Activated CD4-positive, alpha-beta T cell treated with anti-CD3 and anti-CD28 coated beads, Interleukin-2, amount 10 ng/mL, durations not matched to agents 7 days and 5 days (primary cell): ENCODE results near the gene DUOXA2. TPM values are rescaled to one million over a fixed set of nuclear protein-coding genes. Genes with fewer than 3 reads are reported as not detected.

Experiments
- CTCF ChIA-PET: fragments of 350-600 bp; sonication (Branson Sonifier 250); formaldehyde crosslinking; loops from one replicate; lab custom pipeline; 2021; ENCODE audit warnings: antibody characterized with exemption; lab: Charles Lee
- POLR2A ChIA-PET: fragments of 350-600 bp; sonication (Branson Sonifier 250); formaldehyde crosslinking; loops from one replicate; lab custom pipeline; 2021; ENCODE audit warnings: antibody characterized with exemption; lab: Charles Lee
- DNase-seq: peaks from one replicate; pipeline ENCODE4 v3.0.0-alpha.2; 2020
- H3K27ac Mint-ChIP-seq: one replicate; pipeline ENCODE4 v1.8.0; 2021; ENCODE audit warnings: mild to moderate bottlenecking, moderate library complexity, mixed read lengths
- H3K27me3 Mint-ChIP-seq: one replicate; pipeline ENCODE4 v1.8.0; 2021; ENCODE audit warnings: mixed read lengths
- H3K36me3 Mint-ChIP-seq: one replicate; pipeline ENCODE4 v1.8.0; 2021; ENCODE audit warnings: low read depth, mixed read lengths
- H3K4me1 Mint-ChIP-seq: one replicate; pipeline ENCODE4 v1.8.0; 2021; ENCODE audit warnings: mixed read lengths
- H3K4me3 Mint-ChIP-seq: one replicate; pipeline ENCODE4 v1.8.0; 2021; ENCODE audit warnings: mild to moderate bottlenecking, moderate library complexity, mixed read lengths
- H3K9me3 Mint-ChIP-seq: one replicate; pipeline ENCODE4 v1.8.0; 2021; ENCODE audit warnings: mixed read lengths
- total RNA-seq, 2 experiments: library from RNA; stranded (reverse); gene quantifications; one replicate each; pipeline ENCODE4 v1.2.3, GENCODE V29; 2021

The DUOXA2 gene
- total RNA-seq, 2 experiments from 2014 or later = not detected

GRCh38 chr15:45150481-45150880 lies 36.4 kb downstream of the DUOXA2 start:
- Mint-ChIP-seq H3K4me3 (no peak overlapping the region), H3K27me3 (no peaks in the 10 kb centered on the region), H3K27ac (no peak overlapping the region), H3K9me3 (no peaks in the 10 kb centered on the region), H3K36me3 (no peaks in the 10 kb centered on the region), H3K4me1 (no peaks in the 10 kb centered on the region)
- ChIA-PET POLR2A (no interaction called here), CTCF (interaction anchor here (0.6 to 1.7 kb wide), 4 partner anchors 11 to 685 kb away, joined by 3 to 6 read pairs (median 5); no protein-coding TSS in a partner anchor)
- DNase-seq = no peak

DNA sequence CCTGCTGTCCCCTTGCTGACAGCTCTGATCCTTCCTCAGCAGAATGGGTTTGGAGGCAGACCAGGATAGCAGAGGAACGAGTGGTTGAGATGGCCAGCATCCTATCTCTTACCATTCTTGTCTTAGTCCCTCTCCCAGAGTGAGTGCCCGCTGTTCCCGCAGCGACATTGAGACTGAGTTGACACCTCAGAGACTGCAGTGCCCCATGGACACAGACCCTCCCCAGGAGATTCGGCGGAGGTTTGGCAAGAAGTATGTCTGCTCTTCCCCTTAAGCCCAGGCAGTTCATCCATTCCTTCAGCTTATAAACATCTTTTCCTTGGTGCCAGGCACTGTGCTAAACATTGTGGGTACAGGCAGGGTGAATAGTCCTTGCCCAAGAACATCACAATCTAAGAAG lies 36.9 kb downstream of the DUOXA2 start:
- ChIA-PET POLR2A (no interaction called here), CTCF (interaction anchor here (1.1 to 1.7 kb wide), 3 partner anchors 13 to 33 kb away, joined by 4 to 6 read pairs (median 5); no protein-coding TSS in a partner anchor)
- no peak overlapping the region for H3K27ac Mint-ChIP-seq
- no peaks in the 10 kb centered on the region for H3K36me3 Mint-ChIP-seq
- H3K4me1 Mint-ChIP-seq = no peaks in the 10 kb centered on the region
- no peak overlapping the region for H3K4me3 Mint-ChIP-seq
- no peak for DNase-seq
- H3K27me3 Mint-ChIP-seq = no peaks in the 10 kb centered on the region
- no peaks in the 10 kb centered on the region for H3K9me3 Mint-ChIP-seq

GRCh38 chr15:45151998-45152828 lies 38.1 kb downstream of the DUOXA2 start:
- no peaks in the 10 kb centered on the region for H3K4me1 Mint-ChIP-seq
- ChIA-PET POLR2A (no interaction called here), CTCF (interaction anchor here (1.4 kb wide), 1 partner anchor 34 kb away, joined by 5 read pairs; no protein-coding TSS in a partner anchor)
- no peaks in the 10 kb centered on the region for H3K36me3 Mint-ChIP-seq
- no peak overlapping the region for H3K27ac Mint-ChIP-seq
- no peaks in the 10 kb centered on the region for H3K27me3 Mint-ChIP-seq
- H3K4me3 Mint-ChIP-seq = no peak overlapping the region
- no peaks in the 10 kb centered on the region for H3K9me3 Mint-ChIP-seq
- no peak for DNase-seq

- Mint-ChIP-seq H3K9me3 (no peaks in the 10 kb centered on the region), H3K4me3 (no peak overlapping the region), H3K4me1 (no peaks in the 10 kb centered on the region), H3K36me3 (no peaks in the 10 kb centered on the region), H3K27ac (no peak overlapping the region), H3K27me3 (no peaks in the 10 kb centered on the region)
- ChIA-PET CTCF (interaction anchor here (0.7 to 1.1 kb wide), 4 partner anchors 12 to 18 kb away, joined by 3 to 4 read pairs (median 4); no protein-coding TSS in a partner anchor), POLR2A (no interaction called here)
- no peak for DNase-seq
These were observed 41.6 kb downstream of the DUOXA2 start for GRCh38 chr15:45155739-45156138.

DNA sequence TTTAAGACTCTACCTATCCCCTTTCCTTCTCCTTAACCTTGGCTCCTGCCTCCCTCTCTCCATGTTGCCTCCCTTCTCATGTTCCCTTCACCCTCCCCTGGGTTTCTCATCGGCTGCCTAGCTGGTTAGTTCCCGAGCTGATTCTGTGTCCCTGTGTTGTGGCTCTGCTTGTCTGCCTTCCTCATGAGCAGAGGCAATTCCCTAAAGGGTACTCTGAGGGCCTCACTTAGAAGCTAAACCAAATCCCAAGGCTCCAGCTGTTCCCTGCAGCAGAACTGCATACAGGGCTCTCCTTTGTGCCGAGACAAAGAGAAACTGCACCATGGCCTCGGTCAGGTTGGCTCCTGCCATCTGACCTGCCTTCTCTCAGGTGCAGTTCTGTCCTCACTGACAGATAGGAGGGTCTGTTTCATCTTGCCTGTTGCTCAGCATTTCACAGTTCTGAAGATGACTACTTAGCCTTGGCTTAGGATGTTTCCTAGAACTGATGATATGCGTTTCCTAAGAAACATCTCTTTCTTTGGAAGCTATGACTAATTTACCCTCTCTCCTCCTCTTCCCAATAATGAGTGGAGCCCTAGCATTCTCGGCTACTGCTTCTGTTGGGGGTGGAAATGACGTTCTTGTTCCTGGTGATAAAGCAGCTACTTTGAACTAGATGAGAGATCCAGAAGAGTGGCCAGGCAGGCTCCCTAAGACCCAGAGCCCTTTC lies 42.8 kb downstream of the DUOXA2 start:
- no peak for DNase-seq
- H3K27ac Mint-ChIP-seq = no peak overlapping the region
- no peaks in the 10 kb centered on the region for H3K36me3 Mint-ChIP-seq

GRCh38 chr15:45157974-45158373 lies 43.8 kb downstream of the DUOXA2 start:
- POLR2A ChIA-PET = no interaction called here
- H3K27ac Mint-ChIP-seq = no peak overlapping the region
- DNase-seq = no peak
- H3K4me1 Mint-ChIP-seq = peaks cover 1% of the 10 kb centered on the region
- no peaks in the 10 kb centered on the region for H3K9me3 Mint-ChIP-seq
- no peaks in the 10 kb centered on the region for H3K36me3 Mint-ChIP-seq
- CTCF ChIA-PET = interaction anchor here (2.4 kb wide), 1 partner anchor 40 kb away, joined by 7 read pairs; no protein-coding TSS in a partner anchor
- no peak overlapping the region for H3K4me3 Mint-ChIP-seq
- H3K27me3 Mint-ChIP-seq = no peaks in the 10 kb centered on the region

More for the DNA sequence above, 42.8 kb downstream of the DUOXA2 start:
- Mint-ChIP-seq H3K4me3 (no peak overlapping the region), H3K9me3 (no peaks in the 10 kb centered on the region), H3K27me3 (no peaks in the 10 kb centered on the region), H3K4me1 (no peaks in the 10 kb centered on the region)
- ChIA-PET POLR2A (no interaction called here), CTCF (interaction anchor here (2.4 kb wide), 1 partner anchor 39 kb away, joined by 7 read pairs; no protein-coding TSS in a partner anchor)

DNA sequence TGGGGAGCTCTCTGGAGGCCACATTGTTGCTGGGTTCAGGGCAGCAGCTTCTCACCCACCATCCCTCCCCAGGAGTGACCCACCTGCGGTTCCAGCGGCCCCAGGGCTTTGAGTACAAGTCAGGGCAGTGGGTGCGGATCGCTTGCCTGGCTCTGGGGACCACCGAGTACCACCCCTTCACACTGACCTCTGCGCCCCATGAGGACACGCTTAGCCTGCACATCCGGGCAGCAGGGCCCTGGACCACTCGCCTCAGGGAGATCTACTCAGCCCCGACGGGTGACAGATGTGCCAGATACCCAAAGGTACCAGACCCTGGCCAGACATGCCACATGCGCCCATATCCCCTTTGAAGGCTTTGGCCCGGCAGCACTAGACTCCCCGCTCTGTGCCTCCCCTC lies 47.5 kb downstream of the DUOXA2 start:
- Mint-ChIP-seq H3K36me3 (peaks cover 2% of the 10 kb centered on the region), H3K4me3 (no peak overlapping the region), H3K27ac (no peak overlapping the region), H3K4me1 (peaks cover 15% of the 10 kb centered on the region), H3K9me3 (no peaks in the 10 kb centered on the region), H3K27me3 (no peaks in the 10 kb centered on the region)
- DNase-seq = no peak
- ChIA-PET CTCF (interaction anchor here (1.0 to 8.8 kb wide), 3 partner anchors 12 to 37 kb away, joined by 3 to 111 read pairs (median 4); no protein-coding TSS in a partner anchor), POLR2A (no interaction called here)

GRCh38 chr15:45162771-45163507 lies 48.8 kb downstream of the DUOXA2 start:
- H3K4me1 Mint-ChIP-seq = peaks cover 20% of the 10 kb centered on the region
- ChIA-PET CTCF (interaction anchor here (0.5 to 8.8 kb wide), 23 partner anchors 8 to 534 kb away, joined by 3 to 111 read pairs (median 4); no protein-coding TSS in a partner anchor), POLR2A (interaction anchor here (0.6 kb wide), 1 partner anchor 206 kb away, joined by 3 read pairs; the partner anchor contains the start of gene TERB2)
- H3K27me3 Mint-ChIP-seq = no peaks in the 10 kb centered on the region
- H3K4me3 Mint-ChIP-seq = no peak overlapping the region
- peak; percentile 71 for DNase-seq
- H3K36me3 Mint-ChIP-seq = peaks cover 2% of the 10 kb centered on the region
- no peak overlapping the region for H3K27ac Mint-ChIP-seq
- H3K9me3 Mint-ChIP-seq = no peaks in the 10 kb centered on the region

DNA sequence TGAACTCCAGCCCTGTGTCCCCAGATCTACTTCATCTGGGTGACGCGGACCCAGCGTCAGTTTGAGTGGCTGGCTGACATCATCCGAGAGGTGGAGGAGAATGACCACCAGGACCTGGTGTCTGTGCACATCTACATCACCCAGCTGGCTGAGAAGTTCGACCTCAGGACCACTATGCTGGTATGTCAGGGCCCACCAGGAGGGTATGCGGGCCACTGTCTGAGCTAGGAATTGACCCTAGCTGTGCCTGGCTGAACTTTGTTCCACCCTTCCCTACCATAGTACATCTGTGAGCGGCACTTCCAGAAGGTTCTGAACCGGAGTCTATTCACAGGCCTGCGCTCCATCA lies 49.4 kb downstream of the DUOXA2 start:
- Mint-ChIP-seq H3K9me3 (no peaks in the 10 kb centered on the region), H3K4me3 (no peak overlapping the region), H3K4me1 (peaks cover 20% of the 10 kb centered on the region), H3K27ac (no peak overlapping the region), H3K27me3 (no peaks in the 10 kb centered on the region), H3K36me3 (peaks cover 2% of the 10 kb centered on the region)
- CTCF ChIA-PET = interaction anchor here (0.5 to 8.8 kb wide), 20 partner anchors 8 to 1332 kb away, joined by 3 to 111 read pairs (median 4); no protein-coding TSS in a partner anchor
- POLR2A ChIA-PET = interaction anchor here (0.6 kb wide), 1 partner anchor 207 kb away, joined by 3 read pairs; the partner anchor contains the start of gene TERB2
- no peak for DNase-seq

GRCh38 chr15:45164914-45165313 lies 50.8 kb downstream of the DUOXA2 start:
- POLR2A ChIA-PET = interaction anchor here (0.6 kb wide), 1 partner anchor 212 kb away, joined by 3 read pairs; no protein-coding TSS in a partner anchor
- H3K4me1 Mint-ChIP-seq = peaks cover 20% of the 10 kb centered on the region
- H3K36me3 Mint-ChIP-seq = peaks cover 2% of the 10 kb centered on the region
- no peaks in the 10 kb centered on the region for H3K27me3 Mint-ChIP-seq
- H3K9me3 Mint-ChIP-seq = no peaks in the 10 kb centered on the region
- CTCF ChIA-PET = interaction anchor here (1.0 to 8.8 kb wide), 3 partner anchors 15 to 30 kb away, joined by 3 to 111 read pairs (median 5); no protein-coding TSS in a partner anchor
- peak overlapping the region; percentile 74 for H3K4me3 Mint-ChIP-seq
- peak overlapping the region; percentile 92 for H3K27ac Mint-ChIP-seq
- no peak for DNase-seq

DNA sequence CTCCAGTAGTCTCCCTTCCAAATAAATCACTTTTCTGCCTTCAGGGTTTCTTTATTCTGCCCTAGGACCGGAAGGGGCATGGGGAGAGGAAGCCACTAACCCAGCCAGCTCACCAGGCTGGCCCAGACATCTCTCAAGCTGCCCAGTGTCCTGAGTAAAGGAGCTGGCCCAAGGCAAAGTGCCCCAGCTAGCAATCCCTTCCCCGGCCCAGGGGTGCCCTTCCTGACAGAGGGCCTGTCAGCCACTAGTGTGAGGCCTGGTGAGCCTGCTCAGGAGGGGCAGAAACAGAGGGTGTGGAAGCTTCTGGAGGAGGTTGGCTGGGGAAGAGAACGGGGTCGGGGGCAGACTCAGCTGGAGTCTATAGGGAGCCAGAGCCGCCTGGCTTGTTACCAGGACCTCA lies 51.4 kb downstream of the DUOXA2 start:
- Mint-ChIP-seq H3K9me3 (no peaks in the 10 kb centered on the region), H3K4me3 (peak overlapping the region; percentile 74), H3K27ac (peak overlapping the region; percentile 92), H3K4me1 (peaks cover 20% of the 10 kb centered on the region), H3K36me3 (peaks cover 2% of the 10 kb centered on the region), H3K27me3 (no peaks in the 10 kb centered on the region)
- no peak for DNase-seq
- CTCF ChIA-PET = interaction anchor here (1.2 to 8.8 kb wide), 2 partner anchors 15 to 31 kb away, joined by 3 to 111 read pairs; no protein-coding TSS in a partner anchor
- POLR2A ChIA-PET = interaction anchor here (0.6 kb wide), 1 partner anchor 212 kb away, joined by 3 read pairs; no protein-coding TSS in a partner anchor
